Renal cortical epithelial cell (primary cell): ENCODE measurements around the gene MCM10. TPM values are rescaled to one million over a fixed set of nuclear protein-coding genes. Genes with fewer than 3 reads are reported as not detected.

Source experiments
- DNase-seq: peaks from one replicate; pipeline ENCODE4 v3.0.0-alpha.2; 2011; ENCODE audit warnings: low read depth
- total RNA-seq: library from RNA; depleted of rRNA; stranded (reverse); fragments of >200 nt; gene quantifications from 2 replicates; pipeline ENCODE4 v1.2.3, GENCODE V29; 2014

MCM10 gene
- total RNA-seq, 1 donor from 2014 or later: 0.55 TPM

DNA sequence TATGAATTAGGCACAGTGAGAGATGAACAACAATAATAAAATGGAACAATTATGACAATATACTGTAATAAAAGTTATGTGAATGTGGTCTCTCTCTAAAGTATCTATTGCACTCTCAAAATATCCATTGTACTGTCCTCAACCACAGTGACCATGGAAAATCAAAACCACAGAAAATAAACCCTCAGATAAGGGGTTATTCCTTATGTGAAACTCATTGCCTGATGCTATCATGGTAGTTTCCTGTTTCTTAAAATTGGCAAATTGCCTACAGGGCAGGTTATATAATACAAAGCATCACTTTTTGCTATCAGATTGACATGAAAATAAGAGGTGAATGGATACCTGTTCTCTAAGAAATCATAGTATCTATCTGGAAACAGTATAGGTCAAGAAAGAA, 3.8 kb downstream of the MCM10 start:
- DNase-seq: no peak

DNA sequence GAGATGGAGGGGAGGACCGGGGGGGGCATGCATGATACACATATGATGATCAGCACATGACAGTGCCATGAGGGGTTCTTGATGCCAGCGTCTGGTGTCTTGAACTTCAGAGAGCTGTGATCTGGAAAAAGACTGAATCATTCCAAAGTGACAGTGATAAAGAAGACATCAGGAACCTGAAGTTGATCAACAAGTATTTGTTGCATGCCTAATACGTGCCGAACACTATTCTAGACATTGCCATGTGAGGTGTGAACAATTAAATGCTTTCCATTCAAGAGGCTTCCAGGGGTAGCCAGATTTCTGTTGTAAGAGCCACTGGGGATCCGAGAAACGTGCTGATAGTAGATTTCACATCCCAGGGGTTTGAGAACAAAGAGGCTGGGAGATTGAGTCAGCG, 6.2 kb downstream of the MCM10 start:
- DNase-seq: no peak

DNA sequence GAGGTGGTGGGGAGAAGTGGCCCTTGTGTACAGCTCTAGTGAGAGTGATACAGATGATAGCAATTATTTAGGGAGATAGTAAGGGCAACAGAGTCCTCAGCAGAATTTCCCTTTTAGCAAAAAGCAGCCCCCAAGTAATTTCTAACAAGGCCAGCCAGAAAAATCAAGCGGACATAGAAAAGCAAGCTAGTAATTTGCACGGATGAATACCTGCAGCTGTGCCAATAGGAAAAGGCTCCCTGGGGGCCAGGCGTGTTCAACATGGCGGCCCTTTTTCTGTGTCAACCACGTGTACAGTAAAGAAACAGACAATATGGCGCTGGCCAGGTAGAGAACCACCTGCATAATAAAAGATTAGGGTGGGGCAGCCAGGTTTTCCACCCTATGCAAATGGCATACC, 7.4 kb downstream of the MCM10 start:
- no peak for DNase-seq

DNA sequence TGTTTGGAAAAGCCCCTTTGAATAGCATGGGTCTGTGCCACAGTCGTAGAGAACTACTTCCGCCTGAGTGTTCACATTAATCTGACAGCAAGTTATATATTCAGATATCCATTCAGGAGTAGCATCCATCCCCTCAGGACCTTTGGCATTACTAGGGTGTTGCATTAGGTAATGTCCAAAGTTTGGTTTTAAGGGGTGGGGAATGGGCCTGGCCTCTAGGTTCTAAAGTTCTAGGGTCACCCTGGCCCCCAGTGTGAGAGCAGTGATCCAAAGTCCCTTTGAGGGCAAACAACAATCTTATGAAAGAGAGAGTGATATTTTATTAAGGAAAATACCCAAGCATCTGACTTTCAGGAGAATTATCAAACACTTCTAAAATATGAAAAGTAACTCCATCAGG, 12.3 kb downstream of the MCM10 start:
- no peak for DNase-seq

DNA sequence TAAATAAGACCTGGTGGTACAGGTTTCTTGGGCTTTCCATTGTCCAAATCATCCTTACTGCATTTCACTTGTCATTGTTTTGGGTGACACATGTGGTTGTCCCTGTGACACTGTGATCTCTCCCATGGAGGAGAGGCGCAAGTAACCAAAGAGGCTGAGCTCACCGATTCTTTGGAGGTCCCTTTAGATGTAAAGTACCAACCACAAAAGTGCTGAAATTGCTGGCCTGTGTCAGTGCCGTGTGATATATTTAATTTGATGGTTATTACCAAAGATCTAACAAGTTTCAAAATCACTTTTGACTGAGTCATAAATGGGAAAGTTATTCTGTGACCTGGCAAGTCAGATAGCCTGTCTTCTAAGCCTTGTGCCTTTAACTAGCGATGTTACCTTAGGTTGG, 19.4 kb downstream of the MCM10 start:
- no peak for DNase-seq

DNA sequence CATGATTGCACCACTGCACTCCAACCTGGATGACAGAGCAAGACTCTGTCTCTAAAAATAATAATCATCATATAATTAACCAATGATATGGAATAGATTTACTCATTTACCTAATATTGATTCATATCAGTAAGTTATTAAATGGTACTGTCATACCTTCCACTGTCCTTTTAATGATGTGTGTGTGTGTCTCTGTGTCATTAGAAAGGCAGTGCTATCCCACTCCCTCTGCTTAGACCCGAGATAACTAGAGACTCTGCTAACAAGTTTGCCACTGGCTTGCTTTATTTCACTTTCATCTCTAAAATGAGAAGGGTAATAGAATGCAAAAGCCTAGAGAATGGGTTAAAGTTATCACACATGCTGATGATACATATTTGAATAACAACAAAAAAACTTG, 21.1 kb downstream of the MCM10 start:
- no peak for DNase-seq

DNA sequence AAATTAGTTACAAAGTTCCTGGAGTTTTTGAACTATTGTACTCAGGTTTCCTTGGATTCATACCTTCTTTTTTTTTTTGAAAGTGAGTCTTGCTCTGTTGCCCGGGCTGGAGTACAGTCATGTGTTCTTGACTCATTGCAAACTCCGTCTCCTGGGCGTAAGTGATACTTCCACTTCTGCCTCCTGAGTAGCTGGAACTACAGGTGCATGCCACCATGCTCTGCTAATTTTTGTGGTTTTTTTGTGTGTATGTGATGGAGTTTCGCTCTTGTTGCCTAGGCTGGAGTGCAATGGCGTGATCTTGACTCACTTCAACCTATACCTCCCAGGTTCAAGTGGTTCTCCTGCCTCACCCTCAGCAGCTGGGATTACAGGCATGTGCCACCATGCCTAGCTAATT, 22.3 kb downstream of the MCM10 start:
- DNase-seq: no peak

DNA sequence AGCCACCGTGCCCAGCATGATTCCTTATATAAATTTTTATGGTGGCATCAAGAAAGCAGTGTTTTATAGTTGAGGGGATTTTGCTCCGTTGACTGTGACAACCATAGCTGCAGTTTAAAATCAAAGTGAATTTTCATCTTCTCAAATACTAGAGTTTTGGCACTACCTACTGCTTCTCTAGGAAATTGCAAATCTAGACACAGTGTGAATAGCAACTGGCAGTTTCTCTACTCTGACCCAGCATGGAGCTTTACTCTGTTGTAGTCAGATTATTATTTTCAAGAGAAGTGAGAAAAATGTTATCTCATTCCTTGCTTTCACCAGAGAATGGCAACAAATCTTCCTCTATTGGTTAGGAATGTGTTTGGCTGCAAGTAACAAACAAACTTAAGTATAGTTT, 22.9 kb downstream of the MCM10 start:
- no peak for DNase-seq

DNA sequence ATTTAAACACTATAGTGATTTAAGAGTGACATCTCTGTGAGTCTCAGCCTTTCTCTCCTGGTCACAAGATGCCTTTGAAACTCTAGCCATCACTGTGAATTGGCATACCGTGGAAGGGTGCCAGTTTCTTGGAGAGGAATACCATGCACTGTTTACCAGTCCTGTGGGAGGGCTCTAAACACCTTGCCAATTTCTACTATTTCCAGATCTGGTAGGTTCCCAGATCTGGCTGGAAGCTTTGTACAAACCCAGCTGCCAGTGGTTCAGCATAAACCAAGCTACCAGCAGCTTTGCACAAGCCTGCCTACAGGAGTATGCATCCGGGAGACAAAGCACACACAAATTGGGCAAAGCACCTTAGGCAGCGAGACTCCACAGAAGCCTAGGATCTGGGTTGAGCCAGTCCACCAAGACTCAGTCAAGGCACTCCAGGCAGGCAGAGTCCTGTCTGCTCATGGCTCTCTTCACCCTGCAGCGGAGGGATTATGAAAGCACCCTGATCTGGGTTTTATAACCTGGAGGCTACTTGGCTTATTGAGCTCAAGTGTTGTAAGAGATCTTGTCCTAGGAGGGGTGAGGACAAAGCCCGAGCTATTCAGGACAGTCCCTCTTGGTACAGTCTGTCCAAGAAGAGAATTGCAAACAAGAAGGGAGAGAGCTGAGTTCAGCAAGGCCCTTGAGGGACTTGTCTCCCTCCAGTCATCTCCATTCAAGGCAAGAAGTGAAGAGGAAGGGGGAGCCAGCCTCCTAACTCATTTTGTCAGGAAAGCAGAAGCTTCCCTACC, 23.6 kb downstream of the MCM10 start:
- DNase-seq: no peak

DNA sequence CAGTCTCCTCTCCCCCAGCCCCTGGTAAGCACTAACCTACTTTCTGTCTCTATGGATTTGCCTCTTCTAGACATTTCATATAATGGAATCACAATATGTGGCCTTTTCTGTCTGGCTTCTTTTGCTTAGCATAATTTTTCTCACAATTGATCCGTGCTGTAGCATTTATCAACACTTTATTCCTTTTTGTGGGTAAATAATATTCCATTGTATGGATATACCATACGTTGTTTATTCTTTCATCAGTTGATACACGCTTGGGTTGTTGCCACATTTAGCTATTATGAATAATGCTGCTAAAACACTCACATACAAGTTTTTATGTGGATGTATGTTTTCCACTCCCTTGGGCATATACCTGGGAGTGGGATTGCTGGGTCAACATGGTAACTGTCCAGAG, 25.8 kb downstream of the MCM10 start:
- DNase-seq: no peak

DNA sequence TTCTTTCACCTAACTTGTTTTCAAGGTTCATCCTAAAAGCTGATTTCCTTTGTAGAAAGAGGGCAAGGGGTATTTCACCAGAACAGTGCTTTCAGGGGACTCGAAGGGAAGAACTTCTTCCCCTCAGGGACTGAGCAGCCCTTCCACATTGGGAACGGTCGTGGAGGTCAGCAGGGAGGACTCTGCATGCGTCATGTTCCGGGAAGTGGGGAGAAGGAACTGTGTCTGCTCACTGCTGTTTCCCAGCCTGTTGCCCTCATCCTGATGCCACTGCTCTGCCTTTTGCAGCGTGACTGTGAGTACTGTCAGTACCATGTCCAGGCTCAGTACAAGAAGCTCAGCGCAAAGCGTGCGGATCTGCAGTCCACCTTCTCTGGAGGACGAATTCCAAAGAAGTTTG, 27.2 kb downstream of the MCM10 start:
- DNase-seq: no peak

DNA sequence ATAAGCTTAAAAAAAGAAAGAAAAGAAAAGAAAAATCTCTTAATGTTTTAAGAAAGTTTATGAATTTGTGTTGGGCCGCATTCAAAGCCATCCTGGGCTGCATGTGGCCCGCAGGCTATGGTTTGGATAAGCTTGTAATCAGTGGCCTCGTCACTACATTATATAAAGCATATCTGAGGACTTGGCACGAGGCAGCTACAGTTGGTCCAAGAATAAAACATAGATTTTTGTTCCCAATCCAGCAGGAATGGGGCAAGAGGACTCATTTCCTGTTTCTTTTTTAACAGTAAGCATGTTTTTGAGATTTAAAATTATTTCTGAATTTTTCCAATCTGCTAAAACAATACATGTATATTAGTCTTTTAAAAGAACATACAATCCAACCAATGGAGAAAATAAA, 28.6 kb downstream of the MCM10 start:
- DNase-seq: no peak

DNA sequence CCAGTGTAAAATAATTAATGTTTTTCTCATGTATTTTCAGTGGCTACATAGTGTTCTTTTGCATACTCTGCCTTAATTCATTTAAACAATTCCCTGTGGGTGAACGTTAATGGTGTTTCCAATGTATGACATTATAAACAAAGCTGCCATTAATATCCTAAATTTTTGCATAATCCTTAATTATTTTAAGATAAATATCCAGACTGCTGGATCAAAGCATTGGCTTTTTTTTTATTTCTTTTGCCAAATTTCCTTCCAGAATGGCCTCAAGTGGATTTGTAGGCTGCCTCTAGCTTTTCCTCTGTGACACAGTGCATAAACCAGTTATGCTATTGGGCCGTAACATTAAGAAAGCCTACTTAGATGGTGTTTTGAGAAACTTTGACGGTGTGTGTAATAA, 29.5 kb downstream of the MCM10 start:
- no peak for DNase-seq

DNA sequence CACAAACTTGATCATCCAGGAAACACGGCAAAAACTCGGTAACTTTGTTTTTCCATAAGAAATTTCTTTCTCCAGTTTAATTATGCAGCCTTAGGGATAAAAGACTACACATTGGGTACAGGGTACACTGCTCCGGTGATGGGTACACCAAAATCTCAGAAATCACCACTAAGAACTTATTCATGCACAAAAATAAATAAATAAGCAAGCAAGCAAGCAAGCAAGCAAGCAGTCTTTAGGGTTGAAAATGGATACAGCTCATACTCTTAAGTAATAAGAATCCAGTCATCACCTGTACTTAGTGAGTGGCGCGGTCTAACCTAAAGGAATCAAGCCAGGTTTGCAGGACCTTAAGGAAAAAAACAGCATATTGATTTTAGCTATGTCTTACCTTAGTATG, 30.0 kb downstream of the MCM10 start:
- no peak for DNase-seq

DNA sequence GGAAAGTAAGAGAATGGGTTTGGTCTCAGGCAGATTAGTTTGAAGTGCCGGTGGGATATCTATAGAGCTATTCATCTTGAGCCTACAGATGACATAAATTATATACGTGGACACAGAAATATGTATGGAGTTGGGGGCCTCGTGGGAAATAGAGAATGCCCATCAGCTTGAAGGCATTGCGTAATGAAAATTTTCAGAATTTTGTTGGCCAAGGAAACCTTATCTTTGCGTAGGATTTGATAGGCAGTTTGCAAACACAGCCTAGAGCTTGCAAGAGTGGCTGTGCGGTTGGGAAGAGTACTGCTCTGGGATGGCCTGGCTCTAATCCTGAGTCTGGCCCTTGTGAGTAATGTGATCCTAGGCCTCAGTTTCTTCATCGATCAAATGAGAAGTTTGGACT, 32.3 kb downstream of the MCM10 start:
- DNase-seq: no peak

DNA sequence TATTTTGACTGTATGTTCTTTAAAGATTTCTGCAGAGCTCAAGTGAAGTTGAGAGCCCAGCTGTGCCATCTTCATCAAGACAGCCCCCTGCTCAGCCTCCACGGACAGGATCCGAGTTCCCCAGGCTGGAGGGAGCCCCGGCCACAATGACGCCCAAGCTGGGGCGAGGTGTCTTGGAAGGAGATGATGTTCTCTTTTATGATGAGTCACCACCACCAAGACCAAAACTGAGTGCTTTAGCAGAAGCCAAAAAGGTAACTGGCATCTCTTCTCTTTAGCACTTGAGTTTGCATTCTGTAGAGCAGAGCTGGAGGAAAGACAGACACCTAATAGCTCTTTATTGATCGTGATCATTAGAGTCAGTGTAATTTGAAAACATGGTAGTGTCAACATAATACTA, 33.7 kb downstream of the MCM10 start:
- DNase-seq: no peak

DNA sequence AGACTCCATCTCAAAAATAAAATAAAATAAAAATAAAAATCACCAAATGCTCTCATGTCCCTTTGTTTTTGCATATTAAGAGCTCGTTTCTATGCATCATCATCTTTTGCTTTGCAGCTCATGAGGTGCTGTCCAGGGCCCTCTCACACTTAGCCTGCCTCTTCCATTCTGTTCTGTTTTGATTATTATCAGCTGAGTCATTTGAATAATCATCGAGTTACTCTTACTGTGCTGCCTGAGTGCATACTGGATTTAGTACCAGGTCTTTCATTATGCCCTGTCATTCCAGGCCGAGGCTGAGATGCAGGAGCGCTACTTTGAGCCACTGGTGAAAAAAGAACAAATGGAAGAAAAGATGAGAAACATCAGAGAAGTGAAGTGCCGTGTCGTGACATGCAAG, 39.8 kb downstream of the MCM10 start:
- no peak for DNase-seq

DNA sequence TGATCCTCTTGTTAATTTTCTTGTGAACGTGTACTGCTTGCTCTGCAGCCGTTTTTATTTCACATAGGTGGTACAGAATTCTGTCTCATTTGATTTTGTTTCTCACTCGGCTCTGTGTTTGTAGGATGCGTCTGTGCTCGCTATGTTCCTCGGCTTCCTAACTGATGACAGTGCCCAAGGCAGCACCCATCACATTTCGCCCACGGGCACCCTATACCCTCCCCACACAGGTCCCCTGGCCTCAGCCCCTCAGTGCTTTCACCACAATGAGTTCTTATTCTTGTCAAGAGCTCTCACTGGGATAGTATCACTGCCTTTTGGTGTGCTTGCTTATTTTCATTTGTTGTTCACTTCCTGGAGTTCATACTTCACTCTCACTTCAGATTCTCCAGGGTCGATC, 44.7 kb downstream of the MCM10 start:
- no peak for DNase-seq

DNA sequence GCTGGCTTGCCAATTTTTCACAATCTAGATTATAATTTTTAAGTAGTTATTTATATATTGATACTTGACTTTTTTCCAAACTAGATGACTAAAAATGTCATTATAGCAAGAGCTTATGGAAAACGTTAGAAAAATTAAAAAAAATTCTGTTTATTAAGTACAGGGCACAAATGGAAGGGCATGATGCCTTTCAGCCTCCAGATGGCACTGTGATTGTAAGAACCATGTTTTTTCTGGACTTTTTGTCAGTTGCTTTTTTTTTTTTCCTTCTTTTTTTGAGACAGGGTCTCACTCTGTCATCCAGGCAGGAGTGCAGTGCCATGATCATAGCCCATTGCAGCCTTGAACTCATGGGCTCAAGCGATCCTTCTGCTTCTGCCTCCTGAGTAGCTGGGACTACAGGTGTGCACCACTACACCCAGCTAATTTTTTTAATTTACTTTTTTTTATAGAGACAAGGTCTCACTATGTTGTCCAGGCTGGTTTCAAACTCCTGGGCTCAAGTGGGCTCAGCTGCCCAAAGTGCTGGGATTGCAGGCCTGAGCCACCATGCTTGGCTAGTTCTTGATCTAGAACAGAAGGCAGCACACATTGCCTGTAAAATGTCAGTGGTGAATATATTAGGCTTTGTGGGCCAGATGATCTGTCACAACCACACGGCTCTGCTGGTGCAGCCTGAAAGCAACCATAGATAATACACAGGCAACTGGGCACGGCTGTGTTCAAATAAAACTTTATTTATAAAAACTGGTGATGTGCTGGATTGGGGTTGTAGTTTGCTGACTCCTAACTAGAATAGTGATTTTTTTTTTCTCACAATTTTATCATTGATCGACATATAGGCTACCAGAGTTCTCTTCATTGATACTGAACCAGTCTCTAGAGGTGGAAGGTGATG, 45.4 kb downstream of the MCM10 start:
- peak; percentile 59 for DNase-seq

DNA sequence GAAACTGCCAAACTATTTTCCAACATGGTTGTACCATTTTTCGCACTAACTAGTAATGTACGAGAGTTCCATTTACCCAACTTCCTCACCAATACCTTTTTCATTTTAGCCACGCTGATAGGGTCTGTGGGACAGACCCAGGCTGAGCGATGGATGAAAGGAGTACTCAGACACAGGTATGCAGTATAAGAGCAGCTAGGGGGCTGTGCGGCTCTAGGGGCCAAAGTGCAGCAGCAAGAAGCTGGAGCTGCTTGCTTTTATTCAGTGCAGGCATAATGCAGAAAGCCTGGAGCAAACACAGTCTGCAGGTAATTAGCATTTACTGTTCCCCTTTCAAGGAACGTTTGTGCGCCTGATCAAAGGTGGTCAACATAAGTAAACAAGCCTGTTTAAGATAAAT, 51.8 kb downstream of the MCM10 start:
- DNase-seq: no peak

DNA sequence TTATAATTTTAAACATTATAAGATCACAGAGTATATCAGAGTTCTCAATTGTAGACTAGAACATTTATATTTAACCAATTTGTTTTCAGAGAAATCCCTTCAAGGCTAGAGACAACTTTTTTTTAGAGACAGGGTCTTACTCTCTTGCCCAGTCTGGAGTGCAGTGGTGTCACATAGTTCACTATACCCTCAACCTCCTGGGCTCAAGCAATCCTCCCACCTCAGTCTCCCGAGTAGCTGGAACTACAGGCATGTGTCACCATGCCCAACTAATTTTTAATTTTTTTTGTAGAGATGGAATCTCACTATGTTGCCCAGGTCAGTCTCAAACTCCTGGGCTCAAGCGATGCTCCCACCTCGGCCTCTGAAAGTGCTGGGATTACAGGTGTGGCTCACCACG, 57.5 kb downstream of the MCM10 start:
- DNase-seq: no peak

DNA sequence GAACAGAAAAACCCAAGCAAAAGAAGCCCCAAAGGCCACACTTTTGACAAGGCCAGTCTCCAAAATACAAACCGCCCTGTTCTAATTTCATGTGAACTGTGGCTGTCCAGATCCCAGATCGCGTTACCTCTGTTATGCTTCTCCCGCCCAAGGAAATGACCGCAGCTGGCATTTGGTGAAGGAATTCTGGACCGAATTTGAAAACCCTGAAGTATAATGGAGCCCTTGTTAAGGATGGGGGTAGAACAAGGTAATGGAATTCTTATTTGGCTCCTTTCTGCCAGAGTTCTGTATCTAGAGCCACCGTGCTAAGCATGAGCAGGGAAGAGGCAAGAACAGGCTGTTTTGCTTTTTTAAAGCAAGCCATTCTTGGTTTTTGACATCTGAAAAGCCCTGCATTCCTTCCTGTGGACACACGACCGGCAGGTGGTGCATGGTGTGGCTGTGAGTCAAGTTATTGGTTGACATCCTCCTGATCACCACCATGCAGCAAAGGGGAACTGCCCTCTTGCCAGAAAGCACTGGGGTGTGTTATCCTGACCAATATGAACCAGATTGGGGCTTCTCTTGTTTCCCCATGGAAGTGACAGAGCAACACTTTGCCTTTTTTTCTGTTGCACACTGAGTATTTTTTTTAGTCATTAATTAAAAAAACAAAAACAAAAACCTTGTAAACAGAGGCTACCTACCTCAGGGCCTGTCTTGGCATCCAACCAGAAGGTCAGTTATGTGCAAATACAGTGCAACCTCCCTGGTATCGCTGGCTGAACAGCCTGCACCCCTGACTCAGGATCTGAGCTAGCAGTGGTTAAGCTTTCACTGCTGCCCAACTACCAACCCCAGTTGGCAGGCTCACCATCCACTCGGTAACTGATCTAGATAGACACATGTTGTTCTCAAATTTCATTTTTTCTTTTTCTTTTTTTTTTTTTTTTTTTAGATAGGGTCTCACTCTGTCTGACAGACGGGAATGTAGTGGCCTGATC, 58.6 kb downstream of the MCM10 start:
- peak; percentile 60 for DNase-seq
